ENCODE data around the gene CCDC182. TPM values are rescaled to one million over a fixed set of nuclear protein-coding genes. Genes with fewer than 3 reads are reported as not detected.

Gene CCDC182
- total RNA-seq, 1 donor from 2014 or later: not detected

Other genes with a start within 250 kb of the CCDC182 start
- gene MRPS23, start 104.7 kb upstream of the CCDC182 start, total RNA-seq: 83.3 and 84.8 TPM in 2 replicates
- gene CUEDC1, start 210.1 kb upstream of the CCDC182 start, total RNA-seq: 0.50 and 0.58 TPM in 2 replicates
- gene VEZF1, start 243.0 kb upstream of the CCDC182 start, total RNA-seq: 35.4 and 37.3 TPM in 2 replicates